ENCODE results near the gene CYB5R4.
"Not testable (repeated sequence)": the region's sequence is repeated elsewhere in the genome, so short reads cannot be mapped to it uniquely, and the experiment has no call there.

Gene CYB5R4

DNA sequence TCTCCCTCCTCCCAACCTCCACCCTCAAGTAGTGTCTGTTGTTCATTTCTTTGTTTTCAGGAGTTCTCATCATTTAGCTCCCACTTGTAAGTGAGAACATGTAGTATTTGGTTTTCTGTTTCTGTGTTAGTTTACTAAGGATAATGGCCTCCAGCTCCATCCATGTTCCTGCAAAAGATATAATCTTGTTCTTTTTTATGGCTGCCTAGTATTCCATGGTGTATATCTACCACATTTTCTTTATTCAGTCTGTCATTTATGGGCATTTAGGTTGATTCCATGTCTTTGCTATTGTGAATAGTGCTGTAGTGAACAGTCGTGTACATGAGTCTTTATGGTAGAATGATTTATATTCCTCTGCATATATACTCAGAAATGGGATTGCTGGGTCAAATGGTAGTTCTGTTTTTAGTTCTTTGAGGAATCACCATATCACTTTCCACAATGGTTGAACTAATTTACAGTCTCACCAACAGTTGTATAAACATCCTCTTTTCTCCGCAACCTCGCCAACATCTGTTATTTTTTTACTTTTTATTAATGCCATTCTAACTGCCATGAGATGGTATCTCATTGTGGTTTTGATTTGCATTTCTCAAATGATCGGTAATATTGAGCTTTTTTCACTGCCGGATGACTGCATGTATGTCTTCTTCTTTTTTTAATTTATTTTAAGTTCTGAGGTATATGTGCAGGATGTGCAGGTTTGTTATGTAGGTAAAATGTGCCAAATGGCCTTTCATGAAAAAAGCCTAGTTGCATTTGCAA, 48.3 kb downstream of the CYB5R4 start:
- DNase-seq (ENCODE audit: extremely low read depth in 1 of 2, low read depth in 1 of 2), result not testable (repeated sequence)

DNA sequence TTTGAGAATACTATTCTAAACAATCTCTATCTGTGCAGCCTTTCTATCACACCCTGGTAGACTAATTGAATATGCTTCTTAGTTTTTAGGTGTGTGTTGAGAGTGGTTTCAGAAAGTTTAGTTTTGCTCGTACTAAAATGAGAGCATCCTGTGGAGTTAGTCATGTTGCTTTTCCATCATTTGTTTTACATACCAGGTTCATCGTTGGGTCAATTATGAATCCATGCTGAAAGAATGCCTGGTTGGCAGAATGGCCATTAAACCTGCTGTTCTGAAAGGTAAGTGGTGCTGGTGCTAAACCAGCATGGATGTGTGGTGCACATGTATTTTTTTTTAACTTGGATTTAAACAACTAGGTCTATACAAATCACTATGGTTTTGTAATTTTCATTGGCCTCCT, 49.3 kb downstream of the CYB5R4 start:
- no peak for DNase-seq (ENCODE audit: extremely low read depth in 1 of 2, low read depth in 1 of 2)

GRCh38 chr6:83911278-83911677, 51.8 kb downstream of the CYB5R4 start:
- no peak for DNase-seq (ENCODE audit: extremely low read depth in 1 of 2, low read depth in 1 of 2)

DNA sequence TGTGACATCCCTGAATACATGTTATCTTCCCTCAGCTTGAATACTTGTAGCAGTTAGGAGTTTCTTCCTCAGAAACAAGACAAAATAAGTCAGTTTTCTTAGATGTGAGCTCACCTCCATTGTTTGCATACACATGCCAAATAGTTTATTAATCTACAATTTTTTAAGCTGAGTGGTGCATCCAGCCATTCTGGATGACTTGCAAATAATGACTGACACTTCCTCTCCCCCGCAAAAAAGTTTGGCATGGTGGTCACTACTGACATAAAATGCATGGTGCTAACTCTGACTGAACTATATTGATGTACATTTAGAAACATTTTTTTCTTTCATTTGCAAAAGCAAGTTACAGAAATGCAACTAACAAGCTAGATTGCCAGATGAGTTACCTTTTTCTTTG, 55.5 kb downstream of the CYB5R4 start:
- no peak for DNase-seq (ENCODE audit: extremely low read depth in 1 of 2, low read depth in 1 of 2)

DNA sequence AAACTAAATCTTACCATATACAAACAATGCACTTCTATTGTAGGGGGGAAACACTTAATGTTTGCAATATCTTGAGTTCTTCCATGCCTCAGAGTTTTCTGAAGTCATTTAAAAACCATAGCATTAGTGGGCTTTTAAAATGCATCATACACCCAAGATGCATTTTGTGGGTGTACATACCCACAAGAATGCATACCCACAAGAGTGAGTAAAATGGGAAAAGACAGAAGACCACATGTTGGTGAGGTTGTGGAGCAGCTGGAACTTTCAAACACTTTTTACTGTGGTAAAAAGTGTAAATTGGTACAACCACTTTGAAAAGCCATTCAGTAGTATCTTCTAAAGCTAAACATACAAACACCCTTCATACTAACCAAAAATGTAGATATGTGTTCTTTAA, 57.5 kb downstream of the CYB5R4 start:
- DNase-seq (ENCODE audit: extremely low read depth in 1 of 2, low read depth in 1 of 2), result no peak

DNA sequence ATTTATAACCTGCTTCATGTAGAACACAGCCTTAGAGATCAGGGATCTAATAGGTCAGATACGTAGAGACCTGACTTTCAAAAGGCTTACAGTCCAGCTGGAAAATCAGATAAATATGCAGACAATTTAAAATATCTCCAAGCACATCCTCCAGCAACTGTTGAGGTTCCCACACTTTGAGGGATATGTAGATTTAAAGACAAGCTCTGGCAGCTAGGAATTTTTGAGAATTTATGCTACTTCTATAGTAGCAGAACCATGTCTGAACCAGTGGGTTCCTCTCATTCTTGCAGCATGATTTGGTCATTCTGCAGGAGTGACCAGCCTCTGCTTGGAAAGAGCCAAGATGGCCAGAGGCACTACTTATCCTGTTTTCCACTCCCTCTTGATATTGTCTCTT, 60.5 kb downstream of the CYB5R4 start:
- DNase-seq (ENCODE audit: extremely low read depth in 1 of 2, low read depth in 1 of 2), result no peak

- no peak for DNase-seq (ENCODE audit: extremely low read depth in 1 of 2, low read depth in 1 of 2)
Observed at GRCh38 chr6:83921315-83921714, 61.8 kb downstream of the CYB5R4 start.

GRCh38 chr6:83927470-83927869, 68.0 kb downstream of the CYB5R4 start:
- no peak for DNase-seq (ENCODE audit: extremely low read depth in 1 of 2, low read depth in 1 of 2)

- DNase-seq (ENCODE audit: extremely low read depth in 1 of 2, low read depth in 1 of 2), result no peak
Observed at GRCh38 chr6:83928286-83928685, 68.8 kb downstream of the CYB5R4 start.

- not testable (repeated sequence) for DNase-seq (ENCODE audit: extremely low read depth in 1 of 2, low read depth in 1 of 2)
Observed at GRCh38 chr6:83946201-83946833, 86.8 kb downstream of the CYB5R4 start.

DNA sequence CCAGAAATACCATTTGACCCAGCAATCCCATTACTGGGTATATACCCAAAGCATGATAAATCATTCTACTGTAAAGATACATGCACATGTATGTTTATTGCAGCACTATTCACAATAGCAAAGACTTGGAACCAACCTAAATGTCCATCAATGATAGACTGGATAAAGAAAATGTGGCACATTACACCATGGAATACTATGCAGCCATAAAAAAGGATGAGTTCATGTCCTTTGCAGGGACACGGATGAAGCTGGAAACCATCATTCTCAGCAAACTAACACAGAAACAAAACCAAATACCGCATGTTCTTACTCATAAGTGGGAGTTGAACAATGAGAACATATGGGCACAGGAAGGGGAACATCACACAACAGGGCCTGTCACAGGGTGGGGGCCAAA, 88.5 kb downstream of the CYB5R4 start:
- not testable (repeated sequence) for DNase-seq (ENCODE audit: extremely low read depth in 1 of 2, low read depth in 1 of 2)

DNA sequence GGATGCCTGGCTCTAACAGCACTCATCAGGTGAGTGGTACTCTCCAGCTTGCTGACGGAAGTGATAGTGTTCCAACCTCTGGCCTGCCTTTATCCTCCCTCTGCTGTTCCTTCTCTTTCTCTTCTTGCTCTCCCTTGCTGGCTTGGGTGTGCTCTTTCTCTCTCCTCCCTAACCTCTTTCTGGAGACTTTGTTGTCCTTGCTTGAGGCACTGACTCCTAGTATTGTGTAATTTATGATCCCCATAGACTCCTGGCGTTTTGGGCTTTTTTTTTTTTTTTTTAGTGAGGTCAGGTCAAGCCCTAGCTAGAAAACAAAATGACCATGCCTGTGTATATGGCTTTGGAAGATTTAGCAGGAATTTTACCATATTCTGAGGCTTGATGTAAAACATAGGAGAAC, 89.4 kb downstream of the CYB5R4 start:
- no peak for DNase-seq (ENCODE audit: extremely low read depth in 1 of 2, low read depth in 1 of 2)

- not testable (repeated sequence) for DNase-seq (ENCODE audit: extremely low read depth in 1 of 2, low read depth in 1 of 2)
Observed at GRCh38 chr6:83951423-83951822, 91.9 kb downstream of the CYB5R4 start.

DNA sequence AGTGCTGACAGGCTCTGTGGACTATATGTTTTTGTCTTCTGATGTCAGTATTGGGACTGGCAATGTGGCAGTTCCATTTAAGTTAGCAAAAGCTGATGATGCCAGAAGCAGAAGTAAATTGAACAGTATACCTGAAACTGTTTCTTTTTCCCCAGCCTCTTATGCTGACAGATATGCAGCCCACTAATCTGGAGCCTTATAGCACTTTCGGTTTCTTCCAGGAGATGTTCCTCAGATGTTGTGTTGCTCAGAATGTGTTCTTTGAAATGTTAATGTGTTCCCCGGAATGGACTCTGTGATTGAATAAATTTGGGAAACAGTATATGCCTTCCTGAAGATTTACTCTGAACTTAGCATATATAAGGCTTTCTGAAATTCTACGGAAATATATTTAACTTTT, 93.3 kb downstream of the CYB5R4 start:
- DNase-seq (ENCODE audit: extremely low read depth in 1 of 2, low read depth in 1 of 2), result no peak

- no peak for DNase-seq (ENCODE audit: extremely low read depth in 1 of 2, low read depth in 1 of 2)
Observed at GRCh38 chr6:83954371-83954770, 94.9 kb downstream of the CYB5R4 start.

DNA sequence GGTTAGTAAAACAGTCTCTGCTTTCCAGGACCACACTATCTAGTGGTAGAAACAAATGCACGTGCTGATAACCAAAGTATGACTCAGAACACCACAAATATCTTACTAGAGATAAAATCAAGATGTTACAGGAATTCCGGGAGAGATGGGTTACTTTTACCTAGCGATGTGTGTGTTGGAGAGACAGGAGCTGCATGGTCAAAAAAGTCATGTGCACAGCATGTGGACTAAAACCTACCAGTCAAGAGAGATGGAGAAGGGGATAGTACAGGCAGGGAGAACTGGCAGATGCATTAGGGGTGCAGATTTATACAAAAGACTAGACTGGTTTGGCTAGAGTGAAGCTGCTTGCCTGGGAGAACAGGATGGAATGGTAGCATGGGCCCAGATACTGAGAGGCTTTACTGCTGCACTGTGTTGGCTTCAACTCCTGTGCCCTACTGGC, 98.8 kb downstream of the CYB5R4 start:
- no peak for DNase-seq (ENCODE audit: extremely low read depth in 1 of 2, low read depth in 1 of 2)

DNA sequence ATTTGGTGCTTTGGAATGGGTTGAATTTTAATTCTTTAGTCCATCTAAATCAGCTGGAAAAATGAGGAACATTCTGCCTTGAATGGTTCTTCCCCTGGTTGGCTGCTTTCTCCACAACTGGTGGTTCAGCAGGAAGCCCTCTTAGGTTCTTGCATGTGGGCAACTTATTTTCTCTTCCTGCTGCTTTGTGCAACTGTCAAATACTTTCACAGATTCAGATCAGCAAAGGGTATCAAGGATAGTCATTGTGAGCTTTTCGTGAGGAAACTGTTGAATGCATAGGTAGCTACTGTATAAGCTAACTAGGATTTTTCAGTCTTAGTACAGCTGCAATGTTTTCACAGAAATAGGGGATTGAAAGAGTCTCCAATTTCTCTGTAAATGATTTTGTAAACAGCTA, 101.2 kb downstream of the CYB5R4 start:
- no peak for DNase-seq (ENCODE audit: extremely low read depth in 1 of 2, low read depth in 1 of 2)

DNA sequence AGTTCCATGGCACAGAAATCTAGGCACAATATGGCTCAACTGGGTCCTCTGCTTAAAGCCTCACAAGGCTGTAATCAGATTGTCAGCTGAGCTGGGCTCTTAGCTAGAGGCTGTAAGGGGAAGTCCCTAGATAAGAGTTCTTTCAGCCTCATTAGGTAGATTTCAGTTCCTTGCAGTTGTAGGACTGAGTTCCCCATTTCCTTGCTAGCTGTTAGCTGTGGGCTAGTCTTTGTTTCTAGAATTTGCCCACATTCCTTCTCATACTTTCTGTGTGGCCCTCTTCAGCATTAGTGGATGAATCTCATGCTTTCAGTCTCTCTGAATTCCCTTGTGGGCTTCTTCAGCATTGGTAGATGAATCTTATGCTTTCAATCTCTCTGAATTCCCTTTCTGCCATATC, 103.1 kb downstream of the CYB5R4 start:
- DNase-seq (ENCODE audit: extremely low read depth in 1 of 2, low read depth in 1 of 2), result no peak

DNA sequence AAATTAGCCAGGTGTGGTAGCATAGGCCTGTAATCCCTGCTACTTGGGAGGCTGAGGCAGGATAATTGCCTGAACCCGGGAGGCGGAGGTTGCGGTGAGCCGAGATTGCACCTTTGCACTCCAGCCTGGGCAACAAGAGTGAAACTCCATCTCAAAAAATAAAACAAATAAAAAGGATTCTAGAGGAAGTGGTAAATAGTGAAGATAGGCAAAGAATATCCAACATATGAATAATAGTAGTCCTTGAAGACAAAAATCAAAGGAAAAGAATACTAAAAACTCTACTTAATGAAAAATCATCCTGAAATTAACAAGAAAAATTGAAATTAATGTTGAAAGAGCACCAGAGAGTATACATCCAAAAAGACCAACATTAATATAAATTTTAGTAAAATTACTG, 107.0 kb downstream of the CYB5R4 start:
- no peak for DNase-seq (ENCODE audit: extremely low read depth in 1 of 2, low read depth in 1 of 2)

- DNase-seq (ENCODE audit: extremely low read depth in 1 of 2, low read depth in 1 of 2), result no peak
Observed at GRCh38 chr6:83970582-83970981, 111.1 kb downstream of the CYB5R4 start.

- DNase-seq (ENCODE audit: extremely low read depth in 1 of 2, low read depth in 1 of 2), result no peak
Observed at GRCh38 chr6:83974409-83975050, 115.0 kb downstream of the CYB5R4 start.

Data from stimulated activated CD8-positive, alpha-beta memory T cell treated with anti-CD3 and anti-CD28 coated beads, Interleukin-7, amount 100 ng/mL, for 48 hours (primary cell).